ENCODE results near the gene USP2. TPM values are rescaled to one million over a fixed set of nuclear protein-coding genes. Genes with fewer than 3 reads are reported as not detected.

USP2 gene
- total RNA-seq, 4 donors from 2014 or later = 4.6 to 10.0 (median 6.6) TPM

- H3K4me3 ChIP-seq = peak overlapping the region; percentile 69 to 80
- H3K27ac ChIP-seq = peak overlapping the region; percentile 68 to 92 (median 86)
- TF ChIP-seq POLR2A (IDR thresholded peaks at IDR 0.05) (peak in 1 of 2 donors; percentile 27), EP300 (IDR thresholded peaks at IDR 0.05) (no peak), POLR2AphosphoS5 (IDR thresholded peaks at IDR 0.05) (no peak)
- TF ChIP-seq, protein P1, sequence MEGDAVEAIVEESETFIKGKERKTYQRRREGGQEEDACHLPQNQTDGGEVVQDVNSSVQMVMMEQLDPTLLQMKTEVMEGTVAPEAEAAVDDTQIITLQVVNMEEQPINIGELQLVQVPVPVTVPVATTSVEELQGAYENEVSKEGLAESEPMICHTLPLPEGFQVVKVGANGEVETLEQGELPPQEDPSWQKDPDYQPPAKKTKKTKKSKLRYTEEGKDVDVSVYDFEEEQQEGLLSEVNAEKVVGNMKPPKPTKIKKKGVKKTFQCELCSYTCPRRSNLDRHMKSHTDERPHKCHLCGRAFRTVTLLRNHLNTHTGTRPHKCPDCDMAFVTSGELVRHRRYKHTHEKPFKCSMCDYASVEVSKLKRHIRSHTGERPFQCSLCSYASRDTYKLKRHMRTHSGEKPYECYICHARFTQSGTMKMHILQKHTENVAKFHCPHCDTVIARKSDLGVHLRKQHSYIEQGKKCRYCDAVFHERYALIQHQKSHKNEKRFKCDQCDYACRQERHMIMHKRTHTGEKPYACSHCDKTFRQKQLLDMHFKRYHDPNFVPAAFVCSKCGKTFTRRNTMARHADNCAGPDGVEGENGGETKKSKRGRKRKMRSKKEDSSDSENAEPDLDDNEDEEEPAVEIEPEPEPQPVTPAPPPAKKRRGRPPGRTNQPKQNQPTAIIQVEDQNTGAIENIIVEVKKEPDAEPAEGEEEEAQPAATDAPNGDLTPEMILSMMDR (IDR thresholded peaks at IDR 0.05) = peak in 3 of 4 experiments; percentile 92 to 98 (median 94)
- ATAC-seq = peak; percentile 71
- no peaks in the 10 kb centered on the region for H3K9me3 ChIP-seq
- 20% methylated on average over 1 of the region's 86 CpGs; no CpG with 5 or more reads in 1 of the 2 donors for WGBS, 2 donors (ENCODE audit: low coverage in 1 of 2)
- peaks cover 0 to 73% (median 43%) of the 10 kb centered on the region in 3 donors for H3K4me1 ChIP-seq
- H3K27me3 ChIP-seq = no peaks in the 10 kb centered on the region
- peaks cover 0 to 19% of the 10 kb centered on the region in 2 donors for H3K36me3 ChIP-seq
Measured at GRCh38 chr11:119339589-119340334, 41.7 kb downstream of the USP2 start.

- peak overlapping the region; percentile 69 to 80 for H3K4me3 ChIP-seq
- ATAC-seq = no peak
- H3K27me3 ChIP-seq = no peaks in the 10 kb centered on the region
- peaks cover 0 to 75% (median 43%) of the 10 kb centered on the region in 3 donors for H3K4me1 ChIP-seq
- H3K9me3 ChIP-seq = no peaks in the 10 kb centered on the region
- H3K27ac ChIP-seq = peak overlapping the region; percentile 4 to 92 (median 86)
- H3K36me3 ChIP-seq = peaks cover 0 to 19% of the 10 kb centered on the region in 2 donors
- WGBS, 2 donors (ENCODE audit: low coverage in 1 of 2) = 13% methylated on average over 3 of the region's 11 CpGs; no CpG with 5 or more reads in 1 of the 2 donors
- no peak for TF ChIP-seq POLR2A (IDR thresholded peaks at IDR 0.05)
- TF ChIP-seq EP300 (IDR thresholded peaks at IDR 0.05) = no peak
- TF ChIP-seq, protein P1 (IDR thresholded peaks at IDR 0.05) = no peak
- no peak for TF ChIP-seq POLR2AphosphoS5 (IDR thresholded peaks at IDR 0.05)
Measured at GRCh38 chr11:119338965-119339588, 42.4 kb downstream of the USP2 start.

GRCh38 chr11:119338318-119338890, 43.1 kb downstream of the USP2 start:
- H3K36me3 ChIP-seq = peaks cover 0 to 19% of the 10 kb centered on the region in 2 donors
- no peaks in the 10 kb centered on the region for H3K27me3 ChIP-seq
- peak overlapping the region in 1 of 2 donors; percentile 80 for H3K4me3 ChIP-seq
- TF ChIP-seq POLR2AphosphoS5 (IDR thresholded peaks at IDR 0.05) = peak; percentile 26
- TF ChIP-seq, protein P1 (IDR thresholded peaks at IDR 0.05) = peak; percentile 84 to 91 (median 86)
- TF ChIP-seq EP300 (IDR thresholded peaks at IDR 0.05) = no peak
- peak overlapping the region; percentile 4 to 92 (median 86) for H3K27ac ChIP-seq
- no peaks in the 10 kb centered on the region for H3K9me3 ChIP-seq
- 0 to 5% methylated on average over 11 to 12 of the region's 17 CpGs for whole genome bisulfite sequencing, 2 donors (ENCODE audit: low coverage in 1 of 2)
- ATAC-seq = peak; percentile 29
- peaks cover 0 to 81% (median 43%) of the 10 kb centered on the region in 3 donors for H3K4me1 ChIP-seq

DNA sequence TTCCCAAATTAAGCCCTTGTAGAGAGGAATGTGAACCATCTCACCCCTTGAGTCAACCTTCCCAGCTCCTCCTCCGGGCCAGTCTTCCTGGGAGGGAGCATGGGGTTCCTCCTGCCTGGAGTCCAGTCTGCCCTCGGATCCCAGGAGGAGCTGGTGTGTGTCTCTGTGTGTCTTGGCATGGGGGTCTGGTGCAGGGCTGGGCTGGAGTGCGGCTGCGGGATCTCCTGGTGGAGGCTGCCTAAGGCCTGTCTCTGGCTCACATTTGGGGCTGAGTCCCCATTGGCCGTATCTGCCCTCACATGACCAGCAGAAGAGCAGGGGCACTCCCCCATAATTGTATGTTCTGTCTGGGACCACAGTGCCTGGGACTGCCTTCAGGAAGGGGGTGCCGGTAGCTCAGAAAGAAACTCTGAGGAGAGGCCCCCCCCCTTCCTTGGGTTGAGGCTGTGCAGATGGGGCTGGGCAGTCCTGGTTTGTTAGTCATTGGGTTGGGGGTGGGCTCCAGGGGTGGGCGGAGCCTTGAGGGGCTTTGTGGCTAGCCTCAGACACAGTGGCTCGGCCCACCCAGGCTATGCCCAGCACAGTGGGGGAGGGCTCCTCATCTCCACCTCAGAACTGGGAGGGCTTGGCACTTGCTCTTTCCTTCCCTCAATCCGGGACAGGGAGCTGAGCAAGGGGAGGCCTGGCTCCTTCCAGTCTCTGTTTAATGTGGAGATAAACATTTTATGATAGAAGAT, 43.7 kb downstream of the USP2 start:
- WGBS, 2 donors (ENCODE audit: low coverage in 1 of 2) = no CpG with 5 or more reads among the region's 9 CpGs
- H3K4me1 ChIP-seq = peaks cover 0 to 82% (median 43%) of the 10 kb centered on the region in 3 donors
- no peaks in the 10 kb centered on the region for H3K9me3 ChIP-seq
- TF ChIP-seq EP300 (IDR thresholded peaks at IDR 0.05) = no peak
- TF ChIP-seq, protein P1 (IDR thresholded peaks at IDR 0.05) = no peak
- TF ChIP-seq POLR2A (IDR thresholded peaks at IDR 0.05) = no peak
- TF ChIP-seq POLR2AphosphoS5 (IDR thresholded peaks at IDR 0.05) = no peak
- peak overlapping the region in 3 of 4 donors; percentile 85 to 92 (median 88) for H3K27ac ChIP-seq
- ATAC-seq = no peak
- no peaks in the 10 kb centered on the region for H3K27me3 ChIP-seq
- peak overlapping the region in 1 of 2 donors; percentile 80 for H3K4me3 ChIP-seq
- peaks cover 0 to 19% of the 10 kb centered on the region in 2 donors for H3K36me3 ChIP-seq
